ENCODE results near the gene IGSF11.
"Not testable (repeated sequence)": the region's sequence is repeated elsewhere in the genome, so short reads cannot be mapped to it uniquely, and the experiment has no call there.

IGSF11 gene

DNA sequence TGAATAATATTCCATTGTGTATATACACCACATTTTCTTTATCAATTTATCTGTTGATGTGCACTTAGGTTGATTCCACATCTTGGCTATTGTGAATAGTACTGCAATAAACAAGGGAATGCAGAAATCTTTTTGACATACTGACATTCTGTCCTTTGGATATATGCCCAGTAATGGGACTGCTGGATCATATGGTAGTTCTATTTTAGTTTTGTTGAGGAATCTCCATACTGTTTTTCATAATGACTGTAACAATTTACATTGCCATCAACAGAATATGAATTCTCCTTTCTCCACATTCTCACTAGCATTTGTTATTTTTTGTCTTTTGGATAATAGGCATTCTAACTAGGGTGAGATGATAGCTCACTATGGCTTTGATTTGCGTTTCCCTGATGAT is 174.7 kb downstream of the IGSF11 start:
- DNase-seq = no peak

DNA sequence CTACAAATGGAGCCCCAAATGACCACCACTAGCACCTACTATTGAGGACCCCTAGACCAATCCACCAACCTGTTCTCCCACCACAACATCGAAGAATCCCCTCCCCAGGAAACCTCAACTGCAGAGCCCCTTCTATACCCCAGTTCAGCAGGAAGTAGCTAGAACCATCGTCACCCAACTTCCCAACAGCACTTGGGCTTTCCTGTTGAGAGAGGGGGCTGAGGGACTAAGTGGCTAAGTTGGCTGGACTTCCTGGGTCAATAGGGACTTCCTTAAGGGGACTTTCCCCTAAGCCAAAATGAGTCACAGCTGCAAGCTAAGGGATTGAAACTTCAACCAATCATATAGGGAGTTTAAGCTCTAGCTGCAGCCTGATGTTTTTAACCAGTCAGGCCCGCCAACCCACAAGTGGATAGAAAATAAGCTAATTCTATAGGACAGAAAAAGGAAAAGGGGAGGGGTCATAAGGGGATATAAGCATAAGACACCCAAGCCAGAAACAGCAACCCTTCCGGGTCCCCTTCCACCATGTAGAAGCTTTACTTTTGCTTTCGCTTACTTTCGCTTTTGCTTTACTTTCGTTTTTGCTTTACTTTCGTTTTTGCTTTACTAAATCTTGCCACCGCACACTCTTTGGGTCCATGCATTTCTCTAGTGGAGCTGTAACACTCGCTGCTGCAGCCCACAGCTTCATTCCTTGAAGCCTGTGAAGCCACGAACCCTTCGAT is 183.0 kb downstream of the IGSF11 start:
- not testable (repeated sequence) for DNase-seq

- no peak for DNase-seq
Measured at GRCh38 chr3:118850687-118851086, 184.0 kb downstream of the IGSF11 start.

Measured in HCEC 1CT (cell line).